HCT116 (cell line): ENCODE data around the gene GGA2. TPM values are rescaled to one million over a fixed set of nuclear protein-coding genes. Genes with fewer than 3 reads are reported as not detected.

Experiments used
- ATAC-seq: fragments of 200-7000 bp; cut with Tn5 transposase; 2 replicates; pipeline ENCODE4 v1.9.1; 2020; ENCODE audit warnings: mild to moderate bottlenecking, moderate library complexity
- BruUV-seq: library from RNA; stranded (reverse); fragments of 400-500 nt; replicated peaks from 2 replicates; lab custom pipeline; 2021; lab: Mats Ljungman, UMichigan
- CTCF ChIA-PET: fragments of 300-600 bp; sonication (Branson Sonifier 250); formaldehyde crosslinking; loops from one replicate; lab custom pipeline; 2021; ENCODE audit warnings: antibody characterized with exemption; lab: Charles Lee
- POLR2A ChIA-PET: fragments of 300-600, 350-600 bp; sonication (Branson Sonifier 250); formaldehyde crosslinking; loops from one replicate; lab custom pipeline; 2021; ENCODE audit warnings: antibody characterized with exemption; lab: Charles Lee
- RAD21 ChIA-PET, 2 experiments: fragments of 300-600 bp; sonication (Branson Sonifier 250); formaldehyde crosslinking; loops; one replicate each; lab custom pipeline; 2023; ENCODE audit warnings: low total read pairs in 2 of 2; ENCODE audit not compliant: uncharacterized antibody in 2 of 2, unreplicated experiment in 2 of 2, low non-redundant PET in 1 of 2; lab: Charles Lee
- DNase-seq: peaks from one replicate; pipeline ENCODE4 v3.0.0-alpha.2; 2010; ENCODE audit warnings: low read depth, low spot score
- H2AFZ ChIP-seq: fragments of 200-600 bp; shearing (Covaris generic), sonication (generic); 2 replicates; pipeline ENCODE4 v1.6.1; 2017; ENCODE audit warnings: low read depth, mixed run types, mixed read lengths, antibody characterized with exemption, low read length; ENCODE audit not compliant: poor library complexity, severe bottlenecking
- H3K27ac ChIP-seq: 2 replicates; pipeline ENCODE4 v1.5.1; 2012; ENCODE audit warnings: low read depth, low read length
- H3K27me3 ChIP-seq: fragments of 200-600 bp; sonication (generic); 2 replicates; pipeline ENCODE4 v1.6.1; 2016; ENCODE audit warnings: mixed run types, low read length, mixed read lengths; ENCODE audit not compliant: insufficient read depth
- H3K36me3 ChIP-seq, 2 experiments: fragments of 200-500 bp in 1 of 2; fragments of 200-600 bp in 1 of 2; sonication (Bioruptor generic) in 1 of 2; sonication (generic) in 1 of 2; 2 replicates each; pipeline versions ENCODE4 v1.5.1 to v1.6.1; 2014 to 2016; ENCODE audit warnings: low read length in 2 of 2, inconsistent platforms in 1 of 2, mixed read lengths in 1 of 2, mixed run types in 1 of 2; ENCODE audit not compliant: insufficient read depth in 2 of 2, control insufficient read depth in 1 of 2
- H3K4me1 ChIP-seq, 2 experiments: fragments of 200-600 bp in 1 of 2; sonication (generic) in 1 of 2; 2 replicates each; pipeline versions ENCODE4 v1.5.1 to v1.6.1; 2012 to 2017; ENCODE audit warnings: low read length in 2 of 2, inconsistent platforms in 1 of 2, mild to moderate bottlenecking in 1 of 2, mixed read lengths in 1 of 2, mixed run types in 1 of 2, moderate library complexity in 1 of 2; ENCODE audit not compliant: insufficient read depth in 2 of 2, control insufficient read depth in 1 of 2
- H3K4me2 ChIP-seq: fragments of 200-600 bp; sonication (generic); 2 replicates; pipeline ENCODE4 v1.6.1; 2017; ENCODE audit warnings: mixed run types, low read length, mixed read lengths
- H3K4me3 ChIP-seq, 2 experiments: fragments of 200-600 bp in 1 of 2; sonication (generic) in 1 of 2; replicated peaks in 1 of 2; 2 replicates each; pipeline ENCODE4 v1.5.1; 2011 to 2016; ENCODE audit warnings: low read length in 2 of 2, control low read depth in 1 of 2, low read depth in 1 of 2, mild to moderate bottlenecking in 1 of 2, mixed read lengths in 1 of 2, mixed run types in 1 of 2
- H3K79me2 ChIP-seq: fragments of 200-600 bp; sonication (generic); 2 replicates; pipeline ENCODE4 v1.6.1; 2017; ENCODE audit warnings: mild to moderate bottlenecking, mixed run types, low read length, moderate library complexity, mixed read lengths; ENCODE audit not compliant: insufficient read depth
- H3K9ac ChIP-seq: fragments of 200-600 bp; sonication (generic); 2 replicates; pipeline ENCODE4 v1.6.1; 2016; ENCODE audit warnings: low read length, mixed read lengths
- H3K9me2 ChIP-seq: fragments of 200-600 bp; sonication (generic), shearing (Covaris generic); 2 replicates; pipeline ENCODE4 v1.6.1; 2017; ENCODE audit warnings: mixed run types, mild to moderate bottlenecking, moderate library complexity; ENCODE audit not compliant: insufficient read depth
- H3K9me3 ChIP-seq, 2 experiments: fragments of 200-500 bp in 1 of 2; fragments of 200-600 bp in 1 of 2; sonication (Bioruptor generic) in 1 of 2; sonication (generic) in 1 of 2; 2 replicates each; pipeline ENCODE4 v1.6.1; 2014 to 2017; ENCODE audit warnings: low read length in 2 of 2, mixed read lengths in 2 of 2, inconsistent platforms in 1 of 2, low read depth in 1 of 2, mild to moderate bottlenecking in 1 of 2, mixed run types in 1 of 2, moderate library complexity in 1 of 2; ENCODE audit not compliant: control insufficient read depth in 1 of 2, insufficient read depth in 1 of 2
- H4K20me1 ChIP-seq: fragments of 200-600 bp; sonication (generic), shearing (Covaris generic); 2 replicates; pipeline ENCODE4 v1.6.1; 2017; ENCODE audit warnings: mixed run types, mild to moderate bottlenecking, moderate library complexity; ENCODE audit not compliant: insufficient read depth
- EGR1 ChIP-seq: IDR thresholded peaks from 2 replicates; pipeline ENCODE4 v1.6.1; 2012; ENCODE audit warnings: low read depth
- ELF1 ChIP-seq: IDR thresholded peaks from 2 replicates; pipeline ENCODE4 v1.6.1; 2012; ENCODE audit warnings: low read depth, borderline replicate concordance
- EZH2 ChIP-seq: fragments of 200-600 bp; sonication (generic); IDR thresholded peaks from 2 replicates; pipeline ENCODE4 v1.6.1; 2017; ENCODE audit warnings: antibody characterized with exemption, mixed run types
- EZH2phosphoT487 ChIP-seq: fragments of 200-600 bp; IDR thresholded peaks from 2 replicates; pipeline ENCODE4 v1.6.1; 2018; ENCODE audit warnings: antibody characterized with exemption, borderline replicate concordance
- POLR2AphosphoS5 ChIP-seq: IDR thresholded peaks from 2 replicates; pipeline ENCODE4 v1.6.1; 2011; ENCODE audit warnings: mild to moderate bottlenecking, low read depth, low read length, moderate library complexity
- SP1 ChIP-seq: IDR thresholded peaks from 2 replicates; pipeline ENCODE4 v1.6.1; 2012; ENCODE audit warnings: low read depth
- SRF ChIP-seq: IDR thresholded peaks from 2 replicates; pipeline ENCODE4 v1.6.1; 2012; ENCODE audit warnings: low read depth
- TCF7L2 ChIP-seq: IDR thresholded peaks from 2 replicates; pipeline ENCODE4 v1.7.0; 2011; ENCODE audit warnings: borderline replicate concordance, inconsistent platforms; ENCODE audit not compliant: insufficient read depth, insufficient read length; ENCODE audit errors: extremely low read depth
- intact Hi-C: fragments of 100-400 bp; cut with micrococcal nuclease; formaldehyde crosslinking; loops from 2 replicates; pipeline ENCODE4 v1.10.0; 2022
- total RNA-seq: library from RNA; stranded (reverse); gene quantifications from one replicate; pipeline ENCODE4 v1.2.1, GENCODE V29; 2021; ENCODE audit not compliant: unreplicated experiment
- TF ChIP-seq, protein P1 (sequence below): IDR thresholded peaks from 2 replicates; pipeline ENCODE4 v1.6.1; 2012; ENCODE audit warnings: low read depth
- TF ChIP-seq, protein P2 (sequence below): IDR thresholded peaks from 2 replicates; pipeline ENCODE4 v1.6.1; 2011; ENCODE audit warnings: mild to moderate bottlenecking, low read length, moderate library complexity; ENCODE audit not compliant: insufficient replicate concordance; ENCODE audit errors: extremely low read depth
- TF ChIP-seq, protein P3 (sequence below): IDR thresholded peaks from 2 replicates; pipeline ENCODE4 v1.6.1; 2012

The GGA2 gene
- total RNA-seq, 1 experiment from 2014 or later = 68.3 TPM

GRCh38 chr16:23499801-23500200, 10.5 kb downstream of the GGA2 start:
- TF ChIP-seq POLR2AphosphoS5 = no peak
- TF ChIP-seq, protein P1, sequence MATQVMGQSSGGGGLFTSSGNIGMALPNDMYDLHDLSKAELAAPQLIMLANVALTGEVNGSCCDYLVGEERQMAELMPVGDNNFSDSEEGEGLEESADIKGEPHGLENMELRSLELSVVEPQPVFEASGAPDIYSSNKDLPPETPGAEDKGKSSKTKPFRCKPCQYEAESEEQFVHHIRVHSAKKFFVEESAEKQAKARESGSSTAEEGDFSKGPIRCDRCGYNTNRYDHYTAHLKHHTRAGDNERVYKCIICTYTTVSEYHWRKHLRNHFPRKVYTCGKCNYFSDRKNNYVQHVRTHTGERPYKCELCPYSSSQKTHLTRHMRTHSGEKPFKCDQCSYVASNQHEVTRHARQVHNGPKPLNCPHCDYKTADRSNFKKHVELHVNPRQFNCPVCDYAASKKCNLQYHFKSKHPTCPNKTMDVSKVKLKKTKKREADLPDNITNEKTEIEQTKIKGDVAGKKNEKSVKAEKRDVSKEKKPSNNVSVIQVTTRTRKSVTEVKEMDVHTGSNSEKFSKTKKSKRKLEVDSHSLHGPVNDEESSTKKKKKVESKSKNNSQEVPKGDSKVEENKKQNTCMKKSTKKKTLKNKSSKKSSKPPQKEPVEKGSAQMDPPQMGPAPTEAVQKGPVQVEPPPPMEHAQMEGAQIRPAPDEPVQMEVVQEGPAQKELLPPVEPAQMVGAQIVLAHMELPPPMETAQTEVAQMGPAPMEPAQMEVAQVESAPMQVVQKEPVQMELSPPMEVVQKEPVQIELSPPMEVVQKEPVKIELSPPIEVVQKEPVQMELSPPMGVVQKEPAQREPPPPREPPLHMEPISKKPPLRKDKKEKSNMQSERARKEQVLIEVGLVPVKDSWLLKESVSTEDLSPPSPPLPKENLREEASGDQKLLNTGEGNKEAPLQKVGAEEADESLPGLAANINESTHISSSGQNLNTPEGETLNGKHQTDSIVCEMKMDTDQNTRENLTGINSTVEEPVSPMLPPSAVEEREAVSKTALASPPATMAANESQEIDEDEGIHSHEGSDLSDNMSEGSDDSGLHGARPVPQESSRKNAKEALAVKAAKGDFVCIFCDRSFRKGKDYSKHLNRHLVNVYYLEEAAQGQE = no peak
- TF ChIP-seq, protein P2, sequence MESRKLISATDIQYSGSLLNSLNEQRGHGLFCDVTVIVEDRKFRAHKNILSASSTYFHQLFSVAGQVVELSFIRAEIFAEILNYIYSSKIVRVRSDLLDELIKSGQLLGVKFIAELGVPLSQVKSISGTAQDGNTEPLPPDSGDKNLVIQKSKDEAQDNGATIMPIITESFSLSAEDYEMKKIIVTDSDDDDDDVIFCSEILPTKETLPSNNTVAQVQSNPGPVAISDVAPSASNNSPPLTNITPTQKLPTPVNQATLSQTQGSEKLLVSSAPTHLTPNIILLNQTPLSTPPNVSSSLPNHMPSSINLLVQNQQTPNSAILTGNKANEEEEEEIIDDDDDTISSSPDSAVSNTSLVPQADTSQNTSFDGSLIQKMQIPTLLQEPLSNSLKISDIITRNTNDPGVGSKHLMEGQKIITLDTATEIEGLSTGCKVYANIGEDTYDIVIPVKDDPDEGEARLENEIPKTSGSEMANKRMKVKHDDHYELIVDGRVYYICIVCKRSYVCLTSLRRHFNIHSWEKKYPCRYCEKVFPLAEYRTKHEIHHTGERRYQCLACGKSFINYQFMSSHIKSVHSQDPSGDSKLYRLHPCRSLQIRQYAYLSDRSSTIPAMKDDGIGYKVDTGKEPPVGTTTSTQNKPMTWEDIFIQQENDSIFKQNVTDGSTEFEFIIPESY = no peak
- TF ChIP-seq, protein P3, sequence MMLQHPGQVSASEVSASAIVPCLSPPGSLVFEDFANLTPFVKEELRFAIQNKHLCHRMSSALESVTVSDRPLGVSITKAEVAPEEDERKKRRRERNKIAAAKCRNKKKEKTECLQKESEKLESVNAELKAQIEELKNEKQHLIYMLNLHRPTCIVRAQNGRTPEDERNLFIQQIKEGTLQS = no peak
- TF ChIP-seq EGR1 = no peak
- no peak for TF ChIP-seq EZH2phosphoT487
- no peak for TF ChIP-seq ELF1
- no peak for TF ChIP-seq SRF
- no peak for TF ChIP-seq TCF7L2
- no peak for TF ChIP-seq SP1
- TF ChIP-seq EZH2 = no peak
- Histone ChIP-seq H3K36me3 (peaks cover 3 to 7% of the 10 kb centered on the region in 2 experiments; a peak in 1 of 4 replicates), H2AFZ (no peak overlapping the region), H3K27ac (no peak overlapping the region; the same call in 1 of the 2 replicates), H3K9me3 (no peaks in the 10 kb centered on the region), H3K9ac (no peak overlapping the region), H4K20me1 (peaks cover 35% of the 10 kb centered on the region), H3K9me2 (no peaks in the 10 kb centered on the region), H3K4me1 (peaks cover 9 to 30% of the 10 kb centered on the region in 2 experiments), H3K4me3 (no peak overlapping the region), H3K79me2 (peaks cover 93% of the 10 kb centered on the region), H3K4me2 (no peak overlapping the region), H3K27me3 (no peaks in the 10 kb centered on the region)
- BruUV-seq = no TSS peak
- intact Hi-C loops = no loop called here
- ChIA-PET RAD21 (no interaction called here), CTCF (no interaction called here), POLR2A (no interaction called here)
- ATAC-seq = peak; percentile 45
- no peak for DNase-seq
